NCI-H82 treated with DMSO at 0.1 percent for 48 hours (cell line): ENCODE measurements around the gene MUC6.

ENCODE experiments used
- DNase-seq: peaks from one replicate; lab custom pipeline; 2025; ENCODE audit not compliant: unreplicated experiment; lab: John Stamatoyannopoulos, UW

The MUC6 gene

DNA sequence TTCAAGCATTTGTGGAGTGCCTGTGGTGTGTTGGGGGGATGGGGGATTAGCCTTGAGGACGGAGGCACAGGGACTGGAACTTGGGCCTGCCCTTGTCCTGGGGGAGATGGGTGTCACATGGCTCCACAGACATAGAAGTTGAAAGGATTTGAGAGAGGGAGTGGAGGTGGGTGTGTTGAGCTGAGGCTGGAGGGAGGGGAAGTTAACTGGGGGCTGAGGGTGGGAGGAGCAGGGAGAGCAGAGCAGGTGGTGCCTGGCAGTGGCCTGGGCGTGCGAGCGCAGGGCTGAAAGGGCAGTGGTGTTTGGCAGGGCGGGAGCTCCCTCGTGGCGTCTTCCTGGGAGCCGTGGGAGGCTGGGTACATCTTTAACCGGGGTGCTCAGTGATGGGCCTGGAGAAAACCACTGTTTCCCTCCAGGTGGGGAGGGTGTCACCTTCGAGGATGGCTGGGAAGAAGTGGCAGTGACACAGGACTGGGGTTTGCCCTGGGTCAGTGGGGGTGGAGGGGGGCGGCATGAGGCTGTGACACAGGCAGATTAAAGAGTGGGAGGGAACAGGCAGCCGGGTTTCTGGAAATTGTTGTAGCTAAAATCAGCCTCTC lies 65.3 kb downstream of the MUC6 start:
- no peak for DNase-seq

- DNase-seq: no peak
Measured at GRCh38 chr11:970319-970871, 66.1 kb downstream of the MUC6 start.

GRCh38 chr11:969651-970205 lies 66.8 kb downstream of the MUC6 start:
- DNase-seq: no peak

- DNase-seq: no peak
Measured at GRCh38 chr11:968822-969221, 67.7 kb downstream of the MUC6 start.

GRCh38 chr11:967995-968751 lies 68.3 kb downstream of the MUC6 start:
- DNase-seq: no peak

DNA sequence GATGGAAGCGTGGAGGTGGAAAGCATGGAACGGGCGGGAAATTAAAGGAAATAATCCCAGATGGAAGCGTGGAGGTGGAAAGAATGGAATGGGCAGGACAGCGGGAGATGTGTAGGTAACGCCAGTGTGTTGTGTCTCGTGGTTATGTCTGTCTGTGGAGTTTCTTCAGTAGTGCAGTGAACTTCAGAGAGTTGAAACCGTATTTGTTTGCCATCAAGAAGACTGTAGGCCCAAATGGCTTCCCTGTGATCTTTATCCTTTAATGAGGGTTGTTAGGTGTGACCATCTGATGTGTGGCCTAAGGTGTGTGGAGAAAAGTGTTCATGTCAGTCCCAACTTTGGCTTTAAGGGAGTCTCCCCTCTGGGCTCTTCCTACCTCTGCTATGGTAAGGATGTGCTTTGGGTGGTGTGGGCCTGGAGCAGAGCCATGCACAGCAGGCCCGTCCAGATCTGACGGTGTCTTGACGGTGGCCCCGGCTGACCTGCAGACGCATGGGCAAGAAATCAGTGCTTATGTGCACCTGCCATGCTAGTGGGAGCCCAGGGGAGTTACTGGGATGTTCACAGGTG lies 71.2 kb downstream of the MUC6 start:
- DNase-seq: no peak

DNA sequence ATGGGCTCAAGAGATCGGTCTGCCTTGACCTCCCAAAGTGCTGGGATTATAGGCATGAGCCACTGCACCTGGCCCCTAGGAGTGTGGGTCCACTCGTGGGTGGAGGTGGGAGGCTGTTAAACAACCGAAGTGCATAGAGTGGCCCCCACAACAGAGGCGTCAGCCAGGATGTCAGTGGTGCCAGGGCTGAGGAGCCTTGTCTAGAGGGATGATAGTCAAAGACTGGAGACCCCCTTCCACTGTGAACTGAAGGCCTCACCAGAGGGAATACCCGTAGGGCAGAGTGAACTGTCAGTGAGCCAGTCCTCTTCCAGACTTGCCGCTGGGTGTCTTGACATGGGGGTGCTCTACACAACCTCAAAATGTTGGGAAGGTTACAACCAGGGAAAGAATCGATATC lies 72.7 kb downstream of the MUC6 start:
- DNase-seq: no peak
